ENCODE measurements around the gene CPNE5.

The CPNE5 gene

DNA sequence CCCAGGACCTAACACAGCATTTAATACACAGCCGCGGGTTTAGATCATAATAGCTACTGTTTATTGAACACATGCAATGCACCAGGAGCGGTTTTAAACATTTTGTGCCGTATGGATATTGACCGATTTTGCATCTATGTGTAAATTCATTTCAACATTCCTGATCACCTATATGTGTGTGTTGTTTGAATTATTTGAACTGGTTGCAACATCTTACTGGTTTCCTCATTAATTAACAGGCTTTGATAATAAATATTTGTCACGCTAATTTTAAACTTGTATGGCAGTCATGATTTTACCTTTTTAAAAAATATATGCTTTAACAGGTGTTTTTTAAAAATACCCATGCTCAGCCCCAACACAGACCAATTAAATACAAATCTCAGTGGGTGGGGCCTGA, 35.8 kb downstream of the CPNE5 start:
- Mint-ChIP-seq H3K4me3 (no peak overlapping the region), H3K27ac (no peak overlapping the region), H3K4me1 (ENCODE audit: low read depth) (no peaks in the 10 kb centered on the region), H3K27me3 (no peaks in the 10 kb centered on the region), H3K9me3 (no peaks in the 10 kb centered on the region), H3K36me3 (ENCODE audit: low read depth) (no peaks in the 10 kb centered on the region)

DNA sequence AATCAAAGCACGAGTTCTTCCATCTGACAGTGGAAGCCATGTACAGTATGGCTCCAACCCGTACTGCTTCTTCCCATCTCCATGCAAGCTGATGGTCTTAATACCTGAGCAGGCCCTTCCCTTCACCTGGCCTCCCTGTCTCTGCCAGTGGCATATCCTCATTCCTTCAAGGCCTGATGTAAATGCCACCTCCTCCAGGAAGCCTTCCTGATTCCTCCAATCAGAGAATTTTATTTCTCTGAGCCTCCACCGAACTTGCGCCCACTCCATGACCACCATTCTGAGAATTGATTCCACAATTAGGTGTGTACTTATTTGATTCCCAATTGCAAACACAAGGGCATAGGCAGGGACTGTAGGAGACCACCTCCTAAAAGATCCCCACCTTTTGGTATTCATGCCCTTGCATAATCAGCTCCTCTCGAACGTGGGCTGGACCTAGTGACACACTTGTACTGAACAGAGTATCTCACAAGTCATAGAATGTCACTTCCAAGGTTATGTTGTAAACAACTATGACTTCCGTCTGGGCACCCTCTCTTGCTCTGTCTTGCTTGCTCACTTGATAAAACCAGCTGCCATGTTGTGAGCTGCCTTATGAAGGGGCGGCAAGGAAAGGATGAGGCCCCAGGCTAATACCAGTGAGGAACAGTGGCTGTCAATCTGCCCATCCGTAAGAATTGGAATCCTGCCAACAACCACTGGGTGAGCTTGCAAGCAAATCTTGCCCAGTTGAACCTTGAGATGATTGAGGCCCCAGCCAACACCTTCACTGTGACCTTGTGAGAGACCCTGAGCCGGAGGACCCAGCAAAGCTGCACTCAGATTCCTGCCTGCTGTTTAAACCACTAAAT, 38.8 kb downstream of the CPNE5 start:
- H3K4me1 Mint-ChIP-seq (ENCODE audit: low read depth), result no peaks in the 10 kb centered on the region
- no peak overlapping the region for H3K4me3 Mint-ChIP-seq
- H3K27me3 Mint-ChIP-seq, result no peaks in the 10 kb centered on the region
- no peaks in the 10 kb centered on the region for H3K36me3 Mint-ChIP-seq (ENCODE audit: low read depth)
- no peak overlapping the region for H3K27ac Mint-ChIP-seq
- no peaks in the 10 kb centered on the region for H3K9me3 Mint-ChIP-seq

DNA sequence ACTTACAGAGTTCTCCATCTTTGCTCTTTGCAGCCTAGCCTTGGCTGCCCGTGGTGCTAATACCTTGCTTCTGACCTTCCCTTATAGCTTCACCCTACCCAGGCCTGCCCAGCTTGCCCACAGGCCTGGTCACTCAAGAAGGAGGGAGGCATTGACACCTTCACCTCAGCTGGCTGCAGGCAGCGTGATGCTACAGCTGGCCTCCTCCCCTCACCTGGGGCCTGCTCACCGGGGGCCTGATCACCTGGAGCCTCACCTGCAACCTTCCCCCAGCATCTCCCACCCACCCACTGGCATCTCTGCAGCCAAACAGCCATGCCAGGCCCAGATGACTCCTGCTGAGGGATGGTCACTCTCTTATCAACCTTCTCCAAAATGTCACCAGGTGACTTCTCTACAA, 40.4 kb downstream of the CPNE5 start:
- H3K27ac Mint-ChIP-seq, result no peak overlapping the region
- no peaks in the 10 kb centered on the region for H3K36me3 Mint-ChIP-seq (ENCODE audit: low read depth)
- H3K9me3 Mint-ChIP-seq, result no peaks in the 10 kb centered on the region
- H3K27me3 Mint-ChIP-seq, result no peaks in the 10 kb centered on the region
- H3K4me3 Mint-ChIP-seq, result no peak overlapping the region
- no peaks in the 10 kb centered on the region for H3K4me1 Mint-ChIP-seq (ENCODE audit: low read depth)

DNA sequence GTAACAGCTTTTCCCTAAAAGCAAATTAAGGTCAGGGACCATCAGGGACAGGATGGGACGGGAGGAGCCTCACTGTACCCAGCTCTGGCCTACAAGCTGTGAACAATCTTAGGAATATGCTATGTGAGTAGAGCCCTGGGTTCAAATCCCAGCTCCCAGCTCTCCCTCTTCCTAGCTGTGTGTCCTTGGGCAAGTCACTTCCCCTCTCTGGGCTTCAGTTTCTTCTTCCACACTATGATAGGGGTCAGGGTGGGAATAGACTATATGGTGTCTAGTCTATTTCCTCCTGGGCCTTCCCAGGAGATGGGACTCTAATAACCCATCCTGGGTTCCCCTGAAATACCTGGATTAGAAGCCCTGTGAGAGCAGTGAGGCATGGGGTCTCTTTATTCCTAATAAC, 41.6 kb downstream of the CPNE5 start:
- Mint-ChIP-seq H3K27ac (no peak overlapping the region), H3K4me1 (ENCODE audit: low read depth) (no peaks in the 10 kb centered on the region), H3K36me3 (ENCODE audit: low read depth) (no peaks in the 10 kb centered on the region), H3K4me3 (no peak overlapping the region), H3K9me3 (no peaks in the 10 kb centered on the region), H3K27me3 (peaks cover 4% of the 10 kb centered on the region)

DNA sequence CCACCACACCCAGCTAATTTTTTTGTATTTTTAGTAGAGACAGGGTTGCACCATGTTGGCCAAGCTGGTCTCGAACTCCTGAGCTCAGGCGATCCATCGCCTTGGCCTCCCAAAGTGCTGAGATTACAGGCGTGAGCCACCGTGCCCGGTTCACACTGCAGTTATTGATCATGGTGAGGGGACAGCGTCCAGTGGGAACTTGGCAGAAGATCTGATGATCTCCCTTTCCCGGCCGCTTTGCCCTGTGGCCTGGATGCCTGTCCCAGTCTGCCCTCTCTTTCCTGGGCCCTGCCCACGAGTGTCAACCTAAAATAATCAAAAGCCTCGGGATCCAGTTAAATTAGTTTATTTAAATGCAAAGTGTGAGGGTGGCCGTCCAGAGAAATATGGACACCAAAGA, 42.2 kb downstream of the CPNE5 start:
- no peak overlapping the region for H3K4me3 Mint-ChIP-seq
- H3K36me3 Mint-ChIP-seq (ENCODE audit: low read depth), result no peaks in the 10 kb centered on the region
- H3K27me3 Mint-ChIP-seq, result peaks cover 4% of the 10 kb centered on the region
- no peaks in the 10 kb centered on the region for H3K4me1 Mint-ChIP-seq (ENCODE audit: low read depth)
- H3K27ac Mint-ChIP-seq, result no peak overlapping the region
- no peaks in the 10 kb centered on the region for H3K9me3 Mint-ChIP-seq

DNA sequence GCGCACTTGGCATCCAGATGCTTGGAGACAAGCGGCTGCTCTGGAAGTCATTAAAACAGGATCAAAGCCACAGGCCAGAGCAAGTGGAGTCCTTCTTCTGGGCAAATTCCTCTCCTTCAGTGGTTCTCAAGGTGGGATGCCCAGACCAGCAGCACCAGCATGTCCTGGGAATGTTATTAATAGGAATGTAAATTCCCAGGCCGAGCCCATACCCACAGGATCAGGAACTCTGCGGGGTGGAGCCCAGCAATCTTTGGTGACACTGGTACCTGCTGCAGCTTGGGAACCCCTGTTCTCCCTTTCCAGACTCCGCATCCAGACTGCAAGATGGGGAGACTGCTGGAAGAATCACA, 44.6 kb downstream of the CPNE5 start:
- H3K4me3 Mint-ChIP-seq, result no peak overlapping the region
- H3K27me3 Mint-ChIP-seq, result peaks cover 4% of the 10 kb centered on the region
- no peaks in the 10 kb centered on the region for H3K9me3 Mint-ChIP-seq
- H3K4me1 Mint-ChIP-seq (ENCODE audit: low read depth), result no peaks in the 10 kb centered on the region
- H3K36me3 Mint-ChIP-seq (ENCODE audit: low read depth), result no peaks in the 10 kb centered on the region
- H3K27ac Mint-ChIP-seq, result no peak overlapping the region

DNA sequence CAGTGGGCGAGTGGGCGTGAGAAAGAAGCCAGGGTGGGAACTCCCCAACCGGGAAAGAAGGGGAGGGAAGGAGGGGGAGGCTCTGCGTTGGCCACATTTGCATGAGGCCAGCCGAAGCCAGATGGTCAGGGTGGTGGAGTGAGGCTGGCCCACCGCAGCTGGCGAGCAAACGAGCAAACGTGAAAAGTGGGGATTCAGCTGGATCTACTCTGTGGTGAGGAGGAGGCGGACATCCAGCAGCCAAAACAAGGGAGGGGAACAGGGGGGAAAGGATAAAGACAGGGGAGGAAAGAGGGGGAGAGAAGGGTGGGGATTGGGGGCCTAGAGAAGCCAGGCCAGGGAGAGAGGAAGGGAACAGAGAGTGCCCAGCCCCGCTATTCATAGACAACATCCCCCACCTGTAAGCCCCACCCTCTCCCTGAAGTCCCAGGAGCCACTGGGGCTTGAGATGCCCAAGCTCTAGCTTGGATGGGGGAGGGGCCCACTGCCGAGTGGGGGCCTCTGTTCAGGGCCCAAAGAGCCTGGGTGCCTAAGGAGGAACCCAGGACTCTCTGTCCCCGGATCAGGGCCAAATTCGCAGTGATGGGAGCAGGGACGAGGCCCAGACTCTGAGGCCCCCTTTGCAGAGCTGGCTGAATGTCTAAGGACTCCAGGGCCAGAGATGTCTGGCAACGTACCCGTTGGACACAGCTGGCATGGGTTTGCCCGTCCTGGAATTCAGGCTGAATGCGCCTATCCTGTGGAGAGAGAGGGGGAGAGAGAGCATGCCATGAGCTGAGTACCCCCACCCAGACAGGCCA, 45.1 kb downstream of the CPNE5 start:
- no peaks in the 10 kb centered on the region for H3K9me3 Mint-ChIP-seq
- H3K27ac Mint-ChIP-seq, result no peak overlapping the region

DNA sequence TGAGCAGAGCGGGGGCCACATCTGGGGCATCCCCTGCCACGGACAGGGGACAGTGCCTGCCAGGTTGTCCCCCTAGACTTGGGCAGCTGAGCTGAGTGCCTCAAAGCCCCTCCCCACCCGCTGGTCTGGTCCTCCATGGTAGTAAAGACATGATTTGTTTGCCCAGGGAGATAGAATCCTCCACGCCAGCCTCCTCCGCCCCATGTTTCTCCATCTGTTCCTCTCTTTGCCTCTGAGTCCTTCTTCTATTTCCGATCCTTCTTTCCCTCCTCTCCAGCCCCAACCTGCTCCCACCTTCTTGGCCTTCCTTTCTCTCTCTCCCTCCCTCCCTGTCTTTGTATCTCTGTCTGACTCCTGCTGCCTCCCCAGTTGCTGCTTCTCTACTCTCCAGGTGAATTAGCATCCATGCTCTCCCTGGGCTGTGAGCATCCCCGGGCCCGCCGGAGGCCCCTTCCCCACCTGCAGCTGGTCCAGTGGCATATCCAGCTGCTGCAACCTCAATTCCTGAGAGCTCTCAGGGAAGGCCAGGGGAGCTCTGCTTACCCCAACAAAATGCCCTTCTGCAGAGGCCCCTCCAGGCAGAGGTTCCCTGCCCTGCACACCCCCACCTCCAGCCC, 45.8 kb downstream of the CPNE5 start:
- Mint-ChIP-seq H3K27me3 (peaks cover 4% of the 10 kb centered on the region), H3K4me3 (no peak overlapping the region), H3K27ac (no peak overlapping the region), H3K36me3 (ENCODE audit: low read depth) (no peaks in the 10 kb centered on the region), H3K4me1 (ENCODE audit: low read depth) (peaks cover 7% of the 10 kb centered on the region), H3K9me3 (no peaks in the 10 kb centered on the region)

More for the DNA sequence above, 45.1 kb downstream of the CPNE5 start:
- no peak overlapping the region for H3K4me3 Mint-ChIP-seq
- no peaks in the 10 kb centered on the region for H3K36me3 Mint-ChIP-seq (ENCODE audit: low read depth)
- no peaks in the 10 kb centered on the region for H3K4me1 Mint-ChIP-seq (ENCODE audit: low read depth)
- peaks cover 4% of the 10 kb centered on the region for H3K27me3 Mint-ChIP-seq

DNA sequence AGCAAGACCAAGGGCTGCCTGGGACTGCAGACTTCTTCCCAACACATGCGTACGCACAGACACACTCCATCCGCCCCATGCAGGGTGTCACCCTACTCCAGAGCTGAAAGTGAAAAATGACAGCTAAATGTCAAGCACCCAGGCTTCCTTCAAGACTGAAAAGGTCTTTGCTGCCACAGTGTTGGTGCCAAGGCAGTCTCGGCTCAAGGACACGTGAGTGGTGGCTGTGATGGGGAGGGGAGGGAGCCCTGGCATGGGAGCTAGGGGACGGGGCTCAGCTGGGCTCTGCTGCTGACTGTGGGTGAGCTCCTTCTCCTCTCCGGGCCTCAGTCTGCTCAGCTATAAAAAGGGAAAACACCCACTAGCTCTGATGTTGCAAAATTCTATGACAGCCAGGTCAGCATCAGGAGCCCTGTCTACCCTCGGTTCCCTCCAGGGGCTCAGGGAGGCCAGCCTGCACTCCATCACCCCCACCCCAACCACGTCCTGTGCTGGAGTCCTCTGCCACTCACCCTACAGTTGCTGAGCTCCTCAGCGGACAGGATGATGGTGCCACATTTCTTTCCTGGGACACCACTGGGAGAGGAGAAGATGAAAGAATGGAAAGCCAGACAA, 47.6 kb downstream of the CPNE5 start:
- no peak overlapping the region for H3K27ac Mint-ChIP-seq
- H3K27me3 Mint-ChIP-seq, result peaks cover 9% of the 10 kb centered on the region
- H3K36me3 Mint-ChIP-seq (ENCODE audit: low read depth), result no peaks in the 10 kb centered on the region
- H3K4me3 Mint-ChIP-seq, result no peak overlapping the region
- H3K4me1 Mint-ChIP-seq (ENCODE audit: low read depth), result peaks cover 7% of the 10 kb centered on the region
- H3K9me3 Mint-ChIP-seq, result no peaks in the 10 kb centered on the region

DNA sequence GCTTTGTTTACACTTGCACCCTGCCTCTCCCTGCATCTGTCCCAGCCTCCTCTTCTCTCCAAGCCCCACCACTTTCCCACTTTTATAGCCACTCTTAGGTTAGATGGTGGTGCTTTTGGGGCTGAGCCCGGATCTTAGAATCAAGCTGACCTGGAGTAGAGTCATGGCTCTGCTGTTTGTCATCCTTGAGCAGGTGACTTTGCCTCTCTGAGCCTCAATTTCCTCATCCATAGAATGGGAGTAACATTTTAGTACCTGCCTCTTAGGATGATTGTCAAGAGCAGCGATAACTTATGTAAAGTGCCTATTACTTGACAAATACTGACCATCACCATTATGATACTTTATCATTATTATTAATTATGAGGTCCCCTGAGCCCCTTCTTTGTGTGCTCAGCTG, 48.2 kb downstream of the CPNE5 start:
- H3K4me3 Mint-ChIP-seq, result no peak overlapping the region
- H3K9me3 Mint-ChIP-seq, result no peaks in the 10 kb centered on the region
- no peak overlapping the region for H3K27ac Mint-ChIP-seq
- peaks cover 9% of the 10 kb centered on the region for H3K27me3 Mint-ChIP-seq
- peaks cover 7% of the 10 kb centered on the region for H3K4me1 Mint-ChIP-seq (ENCODE audit: low read depth)
- no peaks in the 10 kb centered on the region for H3K36me3 Mint-ChIP-seq (ENCODE audit: low read depth)

DNA sequence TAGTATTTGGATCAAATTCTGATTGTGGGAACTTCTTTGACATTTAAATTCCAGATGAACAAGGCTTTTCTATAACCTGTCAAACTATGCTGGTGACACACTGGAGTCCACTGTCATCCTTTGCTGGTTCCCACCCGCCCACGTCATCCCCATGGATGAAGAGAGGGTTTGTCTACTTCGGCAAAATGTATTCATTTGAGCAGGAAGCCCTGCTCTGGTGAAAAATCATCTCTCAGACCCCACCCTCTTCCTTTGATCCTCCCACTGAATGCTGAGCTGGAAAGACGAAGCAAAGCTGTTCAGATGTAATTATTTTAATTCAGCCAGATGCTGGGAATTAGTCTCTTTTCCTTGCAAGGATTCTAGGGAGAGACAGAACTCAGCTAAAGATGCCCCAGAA, 50.5 kb downstream of the CPNE5 start:
- no peak overlapping the region for H3K27ac Mint-ChIP-seq
- peaks cover 9% of the 10 kb centered on the region for H3K27me3 Mint-ChIP-seq
- no peaks in the 10 kb centered on the region for H3K36me3 Mint-ChIP-seq (ENCODE audit: low read depth)
- H3K4me1 Mint-ChIP-seq (ENCODE audit: low read depth), result peaks cover 7% of the 10 kb centered on the region
- no peaks in the 10 kb centered on the region for H3K9me3 Mint-ChIP-seq
- no peak overlapping the region for H3K4me3 Mint-ChIP-seq

DNA sequence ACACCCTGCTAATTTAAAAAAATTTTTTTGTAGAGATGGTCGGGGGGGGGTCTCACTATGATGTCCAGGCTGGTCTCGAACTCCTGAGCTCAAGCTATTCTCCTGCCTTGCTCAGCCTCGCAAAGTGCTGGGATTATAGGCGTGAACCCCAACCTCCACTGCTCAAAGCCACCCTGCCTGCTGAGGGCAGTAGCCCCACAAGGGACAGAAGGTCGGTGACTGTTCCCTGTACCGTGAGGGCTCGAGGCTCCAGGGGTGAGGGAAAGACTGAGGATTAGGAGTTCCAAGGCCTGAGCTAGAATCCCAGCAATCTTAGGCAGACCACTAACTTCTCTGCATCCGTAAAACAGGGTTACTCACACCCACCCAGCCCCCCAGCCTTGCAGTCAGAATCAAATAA, 51.1 kb downstream of the CPNE5 start:
- Mint-ChIP-seq H3K36me3 (ENCODE audit: low read depth) (no peaks in the 10 kb centered on the region), H3K4me3 (no peak overlapping the region), H3K9me3 (no peaks in the 10 kb centered on the region), H3K27me3 (peaks cover 5% of the 10 kb centered on the region), H3K4me1 (ENCODE audit: low read depth) (peaks cover 7% of the 10 kb centered on the region), H3K27ac (no peak overlapping the region)

DNA sequence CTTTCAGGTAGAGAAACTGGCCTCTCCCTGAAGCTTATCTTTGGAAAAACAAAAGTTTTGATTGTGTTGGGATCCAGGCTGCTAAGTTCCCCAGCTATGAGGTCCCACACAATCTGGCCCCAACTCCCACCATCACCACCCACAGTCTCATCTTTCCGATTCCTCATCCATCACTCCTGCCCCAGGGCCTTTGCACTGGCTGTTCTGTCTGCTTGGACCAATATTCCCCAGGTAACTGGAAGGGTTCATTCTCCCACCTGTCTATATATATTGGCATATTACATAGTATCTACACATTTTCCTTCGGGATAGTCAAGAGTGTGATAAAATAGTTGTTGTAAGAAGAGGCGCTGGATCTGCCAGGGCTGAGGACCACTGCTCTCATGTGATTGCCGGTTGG, 52.0 kb downstream of the CPNE5 start:
- H3K9me3 Mint-ChIP-seq, result no peaks in the 10 kb centered on the region
- H3K4me1 Mint-ChIP-seq (ENCODE audit: low read depth), result peaks cover 10% of the 10 kb centered on the region
- no peaks in the 10 kb centered on the region for H3K36me3 Mint-ChIP-seq (ENCODE audit: low read depth)
- H3K4me3 Mint-ChIP-seq, result no peak overlapping the region
- peaks cover 5% of the 10 kb centered on the region for H3K27me3 Mint-ChIP-seq
- H3K27ac Mint-ChIP-seq, result no peak overlapping the region

DNA sequence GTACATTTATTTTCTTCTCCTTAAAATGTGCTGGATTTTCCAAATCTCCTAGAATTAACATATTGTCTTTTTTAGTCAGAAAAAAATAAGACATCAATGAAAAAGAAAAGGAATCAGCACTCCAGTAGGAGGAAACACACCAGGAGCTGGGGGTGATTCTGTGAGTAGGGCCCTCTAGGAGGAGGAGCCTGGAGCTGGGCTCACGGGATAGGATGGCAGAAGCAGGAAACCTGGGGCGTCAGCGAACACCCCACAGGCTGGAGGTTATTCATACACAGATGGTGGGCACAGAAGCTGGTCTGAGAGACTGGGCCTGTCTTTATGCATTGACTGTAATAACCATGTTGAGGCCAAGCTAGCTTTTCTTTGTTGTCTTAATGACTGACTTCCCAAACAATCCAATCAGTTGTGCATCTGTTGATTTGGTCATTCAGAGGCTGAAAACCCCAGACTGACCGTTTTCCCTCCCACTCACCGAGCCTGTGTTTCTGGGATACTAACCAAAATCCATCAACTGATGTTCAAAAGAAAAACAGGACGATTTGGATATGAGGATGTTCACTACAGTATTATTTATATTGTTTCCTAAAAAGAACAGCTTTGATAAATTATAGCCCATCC, 53.1 kb downstream of the CPNE5 start:
- Mint-ChIP-seq H3K27ac (no peak overlapping the region), H3K4me1 (ENCODE audit: low read depth) (peaks cover 10% of the 10 kb centered on the region), H3K4me3 (no peak overlapping the region), H3K9me3 (no peaks in the 10 kb centered on the region), H3K27me3 (peaks cover 5% of the 10 kb centered on the region), H3K36me3 (ENCODE audit: low read depth) (no peaks in the 10 kb centered on the region)

DNA sequence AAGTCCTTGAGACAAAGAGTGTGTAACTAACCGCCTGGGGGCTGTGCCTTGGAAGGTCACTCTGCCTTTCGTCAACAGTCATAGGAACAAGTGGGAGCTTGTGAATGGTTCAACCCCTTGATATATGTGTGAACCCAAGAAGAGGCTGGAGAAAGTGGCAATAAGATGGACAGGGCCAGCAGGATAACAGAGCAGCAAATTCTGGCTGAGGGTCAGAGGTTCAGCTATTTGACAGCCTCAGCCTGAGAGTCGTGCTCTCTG, 54.9 kb downstream of the CPNE5 start:
- no peak overlapping the region for H3K27ac Mint-ChIP-seq
- peaks cover 5% of the 10 kb centered on the region for H3K27me3 Mint-ChIP-seq
- H3K4me3 Mint-ChIP-seq, result no peak overlapping the region
- peaks cover 18% of the 10 kb centered on the region for H3K4me1 Mint-ChIP-seq (ENCODE audit: low read depth)
- no peaks in the 10 kb centered on the region for H3K36me3 Mint-ChIP-seq (ENCODE audit: low read depth)
- no peaks in the 10 kb centered on the region for H3K9me3 Mint-ChIP-seq
